Activated naive CD4-positive, alpha-beta T cell treated with anti-CD3 and anti-CD28 coated beads for 36 hours (primary cell): Measurements from ENCODE around the gene MRPS31. TPM values are rescaled to one million over a fixed set of nuclear protein-coding genes. Genes with fewer than 3 reads are reported as not detected.
A peak's percentile ranks its signal among the peaks of the same experiment; 100 is the strongest.
"Not testable (repeated sequence)": the region's sequence is repeated elsewhere in the genome, so short reads cannot be mapped to it uniquely, and the experiment has no call there.

Experiments
- CTCF ChIA-PET: fragments of 350-600 bp; sonication (Branson Sonifier 250); formaldehyde crosslinking; loops from one replicate; lab custom pipeline; 2021; ENCODE audit warnings: antibody characterized with exemption; lab: Charles Lee
- DNase-seq: peaks from one replicate; pipeline ENCODE4 v3.0.0-alpha.2; 2020
- H3K27ac Mint-ChIP-seq: one replicate; pipeline ENCODE4 v1.8.0; 2021; ENCODE audit warnings: mild to moderate bottlenecking, mixed read lengths
- H3K27me3 Mint-ChIP-seq: one replicate; pipeline ENCODE4 v1.8.0; 2021; ENCODE audit warnings: low read depth, mixed read lengths
- H3K36me3 Mint-ChIP-seq: one replicate; pipeline ENCODE4 v1.8.0; 2021; ENCODE audit warnings: low read depth, mixed read lengths
- H3K4me1 Mint-ChIP-seq: one replicate; pipeline ENCODE4 v1.8.0; 2021; ENCODE audit warnings: low read depth, mixed read lengths
- H3K4me3 Mint-ChIP-seq: one replicate; pipeline ENCODE4 v1.8.0; 2021; ENCODE audit warnings: mild to moderate bottlenecking, moderate library complexity, mixed read lengths
- H3K9me3 Mint-ChIP-seq: one replicate; pipeline ENCODE4 v1.8.0; 2021; ENCODE audit warnings: mixed read lengths
- intact Hi-C: fragments of 100-400 bp; cut with micrococcal nuclease; formaldehyde crosslinking; loops from one replicate; pipeline ENCODE4 v1.15.1; 2023
- total RNA-seq, 2 experiments: library from RNA; stranded (reverse); gene quantifications; one replicate each; pipeline ENCODE4 v1.2.3, GENCODE V29; 2021

MRPS31 gene
- total RNA-seq, 2 experiments from 2014 or later: 28.4 to 28.8 TPM

- Mint-ChIP-seq H3K9me3 (no peaks in the 10 kb centered on the region), H3K27me3 (no peaks in the 10 kb centered on the region), H3K36me3 (peaks cover 28% of the 10 kb centered on the region), H3K27ac (no peak overlapping the region), H3K4me3 (no peak overlapping the region), H3K4me1 (peaks cover 6% of the 10 kb centered on the region)
- intact Hi-C loops: no loop called here
- no peak for DNase-seq
- CTCF ChIA-PET: no interaction called here
Observed at GRCh38 chr13:40755082-40755700, 15.8 kb downstream of the MRPS31 start.

GRCh38 chr13:40749327-40749726 lies 21.7 kb downstream of the MRPS31 start:
- H3K9me3 Mint-ChIP-seq: no peaks in the 10 kb centered on the region
- no peak for DNase-seq
- H3K27ac Mint-ChIP-seq: no peak overlapping the region
- H3K36me3 Mint-ChIP-seq: peaks cover 13% of the 10 kb centered on the region
- CTCF ChIA-PET: no interaction called here
- no peaks in the 10 kb centered on the region for H3K27me3 Mint-ChIP-seq
- no peak overlapping the region for H3K4me3 Mint-ChIP-seq
- intact Hi-C loops: no loop called here
- peaks cover 4% of the 10 kb centered on the region for H3K4me1 Mint-ChIP-seq

DNA sequence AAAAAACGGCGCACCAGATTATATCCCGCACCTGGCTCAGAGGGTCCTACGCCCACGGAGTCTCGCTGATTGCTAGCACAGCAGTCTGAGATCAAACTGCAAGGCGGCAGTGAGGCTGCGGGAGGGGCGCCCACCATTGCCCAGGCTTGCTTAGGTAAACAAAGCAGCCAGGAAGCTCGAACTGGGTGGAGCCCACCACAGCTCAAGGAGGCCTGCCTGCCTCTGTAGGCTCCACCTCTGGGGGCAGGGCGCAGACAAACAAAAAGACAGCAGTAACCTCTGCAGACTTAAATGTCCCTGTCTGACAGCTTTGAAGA lies 35.8 kb downstream of the MRPS31 start:
- peaks cover 20% of the 10 kb centered on the region for H3K36me3 Mint-ChIP-seq
- H3K27ac Mint-ChIP-seq, H3K9me3 Mint-ChIP-seq, H3K4me1 Mint-ChIP-seq, intact Hi-C loops, DNase-seq, CTCF ChIA-PET, H3K27me3 Mint-ChIP-seq, H3K4me3 Mint-ChIP-seq: not testable (repeated sequence)

- H3K36me3 Mint-ChIP-seq: peaks cover 21% of the 10 kb centered on the region
- H3K4me1 Mint-ChIP-seq, H3K27ac Mint-ChIP-seq, H3K27me3 Mint-ChIP-seq, intact Hi-C loops, CTCF ChIA-PET, DNase-seq, H3K4me3 Mint-ChIP-seq, H3K9me3 Mint-ChIP-seq: not testable (repeated sequence)
Observed at GRCh38 chr13:40734536-40735231, 36.3 kb downstream of the MRPS31 start.

DNA sequence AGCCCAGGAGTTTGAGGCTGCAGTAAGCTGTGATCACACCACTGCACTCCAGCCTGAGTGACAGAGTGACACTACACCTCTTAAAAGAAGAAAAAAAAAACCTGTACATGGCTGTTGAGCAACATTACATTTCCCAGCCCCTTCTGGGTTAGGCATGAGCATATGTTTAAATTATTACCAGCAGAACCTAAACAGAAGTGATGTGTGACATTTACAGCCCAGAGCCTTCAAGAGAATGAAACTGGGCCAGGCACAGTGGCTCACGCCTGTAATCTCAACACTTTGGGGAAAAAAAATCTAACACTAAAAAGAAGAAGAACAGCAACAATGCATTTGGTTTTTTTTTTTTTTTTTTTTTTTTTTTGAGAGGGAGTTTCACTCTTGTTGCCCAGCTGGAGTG lies 38.3 kb downstream of the MRPS31 start:
- Mint-ChIP-seq H3K4me1 (peaks cover 5% of the 10 kb centered on the region), H3K4me3 (no peak overlapping the region), H3K9me3 (no peaks in the 10 kb centered on the region), H3K27me3 (no peaks in the 10 kb centered on the region), H3K27ac (no peak overlapping the region), H3K36me3 (peaks cover 24% of the 10 kb centered on the region)
- no peak for DNase-seq
- CTCF ChIA-PET: no interaction called here
- intact Hi-C loops: no loop called here

GRCh38 chr13:40728595-40728994 lies 42.4 kb downstream of the MRPS31 start:
- Mint-ChIP-seq H3K4me1 (no peaks in the 10 kb centered on the region), H3K4me3 (no peak overlapping the region), H3K36me3 (peaks cover 20% of the 10 kb centered on the region), H3K27ac (no peak overlapping the region), H3K27me3 (no peaks in the 10 kb centered on the region), H3K9me3 (no peaks in the 10 kb centered on the region)
- no peak for DNase-seq
- CTCF ChIA-PET: interaction anchor here (0.6 to 0.9 kb wide), 3 partner anchors 60 to 950 kb away, joined by 3 read pairs; no protein-coding TSS in a partner anchor
- intact Hi-C loops: no loop called here

DNA sequence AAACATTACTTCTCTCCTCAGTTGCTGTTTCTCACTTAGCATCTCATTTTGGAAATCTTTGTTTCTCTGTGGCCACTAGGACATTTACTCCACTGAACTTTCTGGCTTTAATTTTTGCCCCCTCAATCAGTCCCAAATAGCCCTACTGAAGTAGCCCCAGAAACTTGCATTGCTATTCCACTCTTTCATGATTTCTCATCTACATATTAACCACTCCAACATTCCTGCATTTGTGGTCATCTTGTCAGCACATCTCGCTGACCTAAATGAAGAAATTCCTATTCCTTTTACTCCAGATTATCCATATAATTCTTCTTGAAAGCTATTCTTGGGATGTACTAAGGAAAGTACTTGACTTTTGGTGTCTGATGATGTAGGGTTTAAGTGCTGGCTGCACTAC lies 56.6 kb downstream of the MRPS31 start:
- intact Hi-C loops, H3K27ac Mint-ChIP-seq, H3K4me3 Mint-ChIP-seq, CTCF ChIA-PET, DNase-seq, H3K27me3 Mint-ChIP-seq, H3K4me1 Mint-ChIP-seq: not testable (repeated sequence)
- H3K9me3 Mint-ChIP-seq: peaks cover 20% of the 10 kb centered on the region
- peaks cover 43% of the 10 kb centered on the region for H3K36me3 Mint-ChIP-seq

DNA sequence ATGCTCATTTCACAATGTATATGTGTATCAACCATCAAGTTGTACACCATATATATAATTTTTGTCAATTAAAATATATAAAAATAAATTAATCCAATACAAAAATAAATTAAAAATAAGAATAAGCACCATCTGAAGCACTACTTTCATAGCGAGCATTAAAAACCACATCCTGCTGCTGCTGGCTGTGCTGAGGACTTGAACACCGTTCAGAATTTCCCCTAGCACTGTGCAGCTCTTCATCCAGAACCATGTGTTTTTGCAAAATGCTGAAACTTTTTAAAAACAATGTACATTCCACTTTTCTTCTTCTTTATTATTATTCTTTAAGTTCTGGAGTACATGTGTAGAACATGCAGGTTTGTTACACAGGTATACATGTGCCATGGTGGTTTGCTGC lies 64.6 kb downstream of the MRPS31 start:
- Mint-ChIP-seq H3K4me3 (no peak overlapping the region), H3K27me3 (no peaks in the 10 kb centered on the region), H3K4me1 (peaks cover 12% of the 10 kb centered on the region), H3K9me3 (peaks cover 39% of the 10 kb centered on the region), H3K36me3 (peaks cover 12% of the 10 kb centered on the region), H3K27ac (no peak overlapping the region)
- CTCF ChIA-PET: no interaction called here
- intact Hi-C loops: loop anchor here (2.0 kb wide), 1 partner anchor 70 kb away; no protein-coding TSS in a partner anchor
- peak; percentile 15 for DNase-seq

DNA sequence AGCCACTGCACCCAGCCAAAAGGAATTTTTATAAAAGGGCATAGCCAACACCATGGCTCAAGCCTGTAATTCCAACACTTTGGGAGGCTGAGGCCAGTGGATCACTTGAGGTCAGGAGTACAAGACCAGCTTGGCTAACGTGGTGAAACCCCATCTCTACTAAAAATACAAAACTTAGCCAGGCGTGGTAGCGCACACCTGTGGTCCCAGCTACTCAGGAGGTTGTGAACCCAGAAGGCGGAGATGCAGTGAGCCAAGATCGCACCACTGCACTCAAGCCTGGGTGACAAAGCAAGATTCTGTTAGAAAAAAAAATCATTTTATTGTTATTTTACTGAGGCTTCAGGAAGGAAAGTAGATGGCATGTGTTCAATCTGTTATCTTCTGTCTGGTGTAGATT lies 73.3 kb downstream of the MRPS31 start:
- H3K36me3 Mint-ChIP-seq: no peaks in the 10 kb centered on the region
- intact Hi-C loops: no loop called here
- no peak overlapping the region for H3K4me3 Mint-ChIP-seq
- H3K27me3 Mint-ChIP-seq: no peaks in the 10 kb centered on the region
- no peak for DNase-seq
- no peaks in the 10 kb centered on the region for H3K4me1 Mint-ChIP-seq
- H3K27ac Mint-ChIP-seq: no peak overlapping the region
- CTCF ChIA-PET: no interaction called here
- no peaks in the 10 kb centered on the region for H3K9me3 Mint-ChIP-seq

DNA sequence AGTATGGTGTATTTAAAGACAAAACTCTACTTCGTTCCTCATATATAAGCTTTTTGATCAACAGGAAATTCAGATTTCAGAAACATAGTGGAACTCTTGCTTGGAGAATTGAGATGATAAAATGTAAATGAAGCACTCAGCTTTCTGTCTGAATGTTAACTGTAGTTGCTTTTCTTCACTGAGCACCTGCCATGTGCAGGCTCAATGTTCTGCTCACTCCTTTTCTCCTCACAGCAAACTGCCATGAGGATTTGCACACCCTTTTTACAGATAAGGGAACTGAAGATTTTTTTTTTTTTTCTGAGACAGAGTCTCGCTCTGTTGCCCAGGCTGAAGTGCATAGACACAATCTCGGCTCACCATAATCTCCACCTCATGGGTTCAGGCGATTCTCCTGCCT lies 76.6 kb downstream of the MRPS31 start:
- Mint-ChIP-seq H3K4me3 (no peak overlapping the region), H3K36me3 (no peaks in the 10 kb centered on the region), H3K27me3 (no peaks in the 10 kb centered on the region), H3K27ac (no peak overlapping the region), H3K4me1 (no peaks in the 10 kb centered on the region), H3K9me3 (no peaks in the 10 kb centered on the region)
- intact Hi-C loops: no loop called here
- no peak for DNase-seq
- CTCF ChIA-PET: interaction anchor here (0.7 kb wide), 1 partner anchor 23 kb away, joined by 3 read pairs; no protein-coding TSS in a partner anchor

- H3K36me3 Mint-ChIP-seq: no peaks in the 10 kb centered on the region
- no peaks in the 10 kb centered on the region for H3K9me3 Mint-ChIP-seq
- H3K27ac Mint-ChIP-seq: no peak overlapping the region
- intact Hi-C loops: no loop called here
- CTCF ChIA-PET: no interaction called here
- no peak overlapping the region for H3K4me3 Mint-ChIP-seq
- H3K27me3 Mint-ChIP-seq: no peaks in the 10 kb centered on the region
- DNase-seq: no peak
- no peaks in the 10 kb centered on the region for H3K4me1 Mint-ChIP-seq
Observed at GRCh38 chr13:40692946-40693345, 78.0 kb downstream of the MRPS31 start.

DNA sequence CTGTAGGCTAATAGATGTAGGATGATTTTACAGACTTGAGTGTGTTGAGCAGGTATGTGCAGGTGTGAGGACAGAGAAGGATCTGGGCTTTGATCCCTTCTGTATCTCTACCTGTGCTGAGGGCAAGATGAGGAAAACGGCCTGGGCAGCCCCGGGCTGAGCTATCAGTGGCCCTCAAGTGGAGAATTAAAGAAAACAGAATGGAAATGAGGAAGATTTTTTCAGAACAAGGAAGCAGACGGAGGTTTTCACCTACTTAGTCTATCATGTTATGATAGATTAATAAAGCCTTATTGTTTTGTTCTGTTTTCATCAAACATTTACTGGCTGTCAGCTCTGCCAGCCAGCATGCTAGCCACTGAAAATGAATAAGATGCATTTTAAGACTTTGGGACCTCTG lies 82.2 kb downstream of the MRPS31 start:
- no peaks in the 10 kb centered on the region for H3K4me1 Mint-ChIP-seq
- H3K36me3 Mint-ChIP-seq: no peaks in the 10 kb centered on the region
- H3K27ac Mint-ChIP-seq: no peak overlapping the region
- H3K9me3 Mint-ChIP-seq: no peaks in the 10 kb centered on the region
- no peak overlapping the region for H3K4me3 Mint-ChIP-seq
- intact Hi-C loops: no loop called here
- H3K27me3 Mint-ChIP-seq: no peaks in the 10 kb centered on the region
- DNase-seq: no peak
- CTCF ChIA-PET: no interaction called here
